Neuronal stem cell (in vitro differentiated cells): ENCODE data around the gene CASP10.

Experiments used
- DNase-seq: peaks from one replicate; pipeline ENCODE4 v3.0.0-alpha.2; 2013; ENCODE audit warnings: low spot score
- H2AFZ ChIP-seq: one replicate; pipeline ENCODE4 v1.6.1; 2013; ENCODE audit warnings: mild to moderate bottlenecking, low read length, inconsistent platforms
- H2AK5ac ChIP-seq: 2 replicates; pipeline ENCODE4 v1.6.1; 2013; ENCODE audit warnings: low read depth, mild to moderate bottlenecking, inconsistent platforms, low read length, moderate library complexity, mixed read lengths
- H2BK120ac ChIP-seq: 2 replicates; pipeline ENCODE4 v1.6.1; 2013; ENCODE audit warnings: low read depth, mild to moderate bottlenecking, inconsistent platforms, low read length, moderate library complexity, mixed read lengths
- H2BK12ac ChIP-seq: one replicate; pipeline ENCODE4 v1.6.1; 2013; ENCODE audit warnings: low read length, inconsistent platforms
- H2BK15ac ChIP-seq: 2 replicates; pipeline ENCODE4 v1.6.1; 2013; ENCODE audit warnings: mild to moderate bottlenecking, low read length, inconsistent platforms, mixed read lengths
- H2BK5ac ChIP-seq: one replicate; pipeline ENCODE4 v1.6.1; 2013; ENCODE audit warnings: inconsistent platforms, mild to moderate bottlenecking, low read length, moderate library complexity
- H3K14ac ChIP-seq: one replicate; pipeline ENCODE4 v1.6.1; 2013; ENCODE audit warnings: low read length, inconsistent platforms
- H3K18ac ChIP-seq: 2 replicates; pipeline ENCODE4 v1.6.1; 2013; ENCODE audit warnings: low read length, inconsistent platforms
- H3K23ac ChIP-seq: 2 replicates; pipeline ENCODE4 v1.6.1; 2013; ENCODE audit warnings: low read depth, mild to moderate bottlenecking, mixed read lengths, low read length, inconsistent platforms; ENCODE audit not compliant: poor library complexity
- H3K27ac ChIP-seq: replicated peaks from 3 replicates; pipeline ENCODE4 v1.5.1; 2013; ENCODE audit warnings: low read length, inconsistent platforms
- H3K27me3 ChIP-seq, 3 experiments: 2 replicates each; pipeline ENCODE4 v1.6.1; 2013; ENCODE audit warnings: low read length in 3 of 3, mild to moderate bottlenecking in 2 of 3, inconsistent platforms in 1 of 3, low read depth in 1 of 3, mixed read lengths in 1 of 3, moderate library complexity in 1 of 3; ENCODE audit not compliant: control insufficient read depth in 3 of 3, insufficient read depth in 3 of 3
- H3K36me3 ChIP-seq, 2 donors: replicated peaks in 1 of 2; 2 replicates each; pipeline ENCODE4 v1.6.1; 2013; ENCODE audit warnings: low read length in 2 of 2; ENCODE audit not compliant: control insufficient read depth in 2 of 2, insufficient read depth in 2 of 2
- H3K4ac ChIP-seq: 2 replicates; pipeline ENCODE4 v1.6.1; 2013; ENCODE audit warnings: inconsistent platforms, mild to moderate bottlenecking, low read length, moderate library complexity
- H3K4me1 ChIP-seq, 2 donors: 1 replicate in 1 of 2; 2 replicates in 1 of 2; pipeline ENCODE4 v1.6.1; 2013; ENCODE audit warnings: low read length in 2 of 2, low read depth in 1 of 2; ENCODE audit not compliant: control insufficient read depth in 2 of 2, insufficient read depth in 1 of 2
- H3K4me2 ChIP-seq: one replicate; pipeline ENCODE4 v1.6.1; 2013; ENCODE audit warnings: mild to moderate bottlenecking, low read length, inconsistent platforms; ENCODE audit not compliant: insufficient read depth, poor library complexity, severe bottlenecking
- H3K4me3 ChIP-seq, 2 donors: 2 replicates each; pipeline ENCODE4 v1.5.1; 2013; ENCODE audit warnings: low read length in 2 of 2, mild to moderate bottlenecking in 2 of 2, inconsistent platforms in 1 of 2, moderate library complexity in 1 of 2
- H3K79me1 ChIP-seq: one replicate; pipeline ENCODE4 v1.6.1; 2013; ENCODE audit warnings: low read depth, mild to moderate bottlenecking, inconsistent platforms, low read length, moderate library complexity
- H3K9ac ChIP-seq: one replicate; pipeline ENCODE4 v1.6.1; 2013; ENCODE audit warnings: mild to moderate bottlenecking, low read depth, low read length, inconsistent platforms; ENCODE audit not compliant: poor library complexity
- H3K9me3 ChIP-seq, 2 donors: replicated peaks in 1 of 2; 2 replicates each; pipeline versions ENCODE3 to v1.6.1; 2013; ENCODE audit warnings: low read length in 2 of 2, mild to moderate bottlenecking in 2 of 2, inconsistent platforms in 1 of 2, low read depth in 1 of 2, mixed read lengths in 1 of 2, moderate library complexity in 1 of 2; ENCODE audit not compliant: control insufficient read depth in 2 of 2, insufficient read depth in 1 of 2
- H4K8ac ChIP-seq: one replicate; pipeline ENCODE4 v1.6.1; 2013; ENCODE audit warnings: low read depth, mild to moderate bottlenecking, inconsistent platforms, low read length, moderate library complexity
- H4K91ac ChIP-seq: one replicate; pipeline ENCODE4 v1.6.1; 2013; ENCODE audit warnings: low read length, low read depth, mild to moderate bottlenecking, inconsistent platforms; ENCODE audit not compliant: poor library complexity
- WGBS, 2 donors: extraction: QIAGEN DNeasy Blood & Tissue Kit; methylation state at CpG; one replicate each; pipeline ENCODE4 v1.1.7; 2013; ENCODE audit warnings: missing lambda C conversion rate in 2 of 2, mixed read lengths in 1 of 2; ENCODE audit not compliant: insufficient read length in 2 of 2, insufficient replicate concordance in 1 of 2; ENCODE audit errors: extremely low coverage in 2 of 2; 5-methylcytosine and 5-hydroxymethylcytosine counted together

The CASP10 gene

DNA sequence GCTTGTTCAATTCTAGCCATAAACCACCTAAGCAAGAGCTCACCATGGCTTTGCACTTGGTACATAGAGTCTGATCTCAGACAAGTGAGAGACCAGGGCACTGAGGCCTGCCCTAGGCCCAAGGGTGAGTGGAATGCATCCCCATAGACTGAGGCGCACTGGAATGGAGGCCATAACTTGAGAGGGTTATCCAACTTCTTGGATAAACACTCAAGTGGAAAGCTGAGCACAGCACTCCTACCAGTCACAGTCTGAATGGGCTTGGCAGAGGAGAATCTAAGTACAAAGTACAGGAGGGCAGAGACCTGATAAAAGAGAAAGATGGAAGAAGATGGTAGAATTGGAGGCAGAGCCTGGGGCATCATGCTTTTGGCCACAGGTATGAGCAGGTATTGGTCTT is 30.4 kb upstream of the CASP10 start:
- Histone ChIP-seq H3K4ac (no peak overlapping the region), H2AK5ac (no peak overlapping the region), H2BK5ac (no peak overlapping the region), H2BK15ac (no peak overlapping the region), H3K4me3 (no peak overlapping the region), H3K27me3 (no peaks in the 10 kb centered on the region), H3K14ac (no peak overlapping the region), H3K27ac (no peak overlapping the region), H3K9me3 (no peaks in the 10 kb centered on the region), H4K8ac (no peak overlapping the region), H4K91ac (no peak overlapping the region), H2BK12ac (no peak overlapping the region), H2BK120ac (no peak overlapping the region), H3K18ac (no peak overlapping the region), H3K4me2 (no peak overlapping the region), H2AFZ (no peak overlapping the region), H3K4me1 (peaks cover 0 to 10% of the 10 kb centered on the region in 2 donors), H3K23ac (no peak overlapping the region), H3K79me1 (no peaks in the 10 kb centered on the region), H3K9ac (no peak overlapping the region), H3K36me3 (no peaks in the 10 kb centered on the region)
- no CpG with 5 or more reads among the region's 1 CpG for WGBS, 2 donors
- DNase-seq: no peak

DNA sequence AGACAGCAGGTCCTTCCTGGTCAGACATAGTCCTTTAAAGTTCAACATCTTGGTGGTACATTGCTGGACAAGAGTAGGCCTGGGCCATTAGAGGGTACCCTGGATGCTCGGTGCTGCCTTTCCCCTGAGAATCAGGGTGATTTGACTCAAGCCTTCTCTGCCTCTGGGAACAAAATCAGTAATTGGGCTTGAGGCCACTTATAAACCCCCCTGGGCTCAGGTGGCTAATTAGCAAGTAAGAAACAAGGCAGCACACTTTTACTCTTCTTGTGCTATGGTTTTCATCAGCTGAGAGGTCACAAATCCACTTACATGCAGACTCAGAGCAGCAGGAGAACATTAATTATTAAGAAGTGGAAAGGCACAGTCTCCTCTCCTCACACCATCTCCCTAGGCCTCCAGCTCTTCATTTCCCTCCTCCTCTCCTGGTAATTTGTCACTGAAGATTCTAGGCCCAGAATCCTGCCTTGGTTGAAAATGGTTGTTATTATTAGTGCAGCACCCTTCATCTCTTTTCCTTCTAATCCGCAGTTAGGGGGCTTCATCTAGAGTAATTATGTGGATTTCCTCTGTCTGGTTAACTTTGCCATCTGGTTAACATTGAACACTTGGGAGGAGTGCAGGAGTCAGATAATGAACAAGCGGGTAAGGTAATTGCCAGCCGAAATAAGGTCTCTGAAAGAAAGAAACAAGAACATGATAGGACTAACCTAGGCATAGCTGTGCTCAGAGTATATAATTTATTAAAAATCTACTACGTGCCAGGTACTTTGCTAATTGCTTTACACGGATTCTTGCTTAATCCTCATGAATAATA is 29.7 kb upstream of the CASP10 start:
- Histone ChIP-seq H3K36me3 (no peaks in the 10 kb centered on the region), H2BK12ac (no peak overlapping the region), H2BK5ac (no peak overlapping the region), H2AK5ac (no peak overlapping the region), H3K79me1 (no peaks in the 10 kb centered on the region), H3K9me3 (no peaks in the 10 kb centered on the region), H3K27me3 (no peaks in the 10 kb centered on the region), H3K4ac (no peak overlapping the region), H4K8ac (no peak overlapping the region), H2BK120ac (no peak overlapping the region), H2AFZ (no peak overlapping the region), H3K4me1 (peaks cover 3 to 14% of the 10 kb centered on the region in 2 donors), H3K4me3 (no peak overlapping the region), H3K14ac (no peak overlapping the region), H4K91ac (no peak overlapping the region), H2BK15ac (no peak overlapping the region), H3K9ac (no peak overlapping the region), H3K4me2 (no peak overlapping the region), H3K18ac (no peak overlapping the region), H3K23ac (no peak overlapping the region), H3K27ac (no peak overlapping the region)
- no peak for DNase-seq
- WGBS, 2 donors: no CpG with 5 or more reads among the region's 6 CpGs

DNA sequence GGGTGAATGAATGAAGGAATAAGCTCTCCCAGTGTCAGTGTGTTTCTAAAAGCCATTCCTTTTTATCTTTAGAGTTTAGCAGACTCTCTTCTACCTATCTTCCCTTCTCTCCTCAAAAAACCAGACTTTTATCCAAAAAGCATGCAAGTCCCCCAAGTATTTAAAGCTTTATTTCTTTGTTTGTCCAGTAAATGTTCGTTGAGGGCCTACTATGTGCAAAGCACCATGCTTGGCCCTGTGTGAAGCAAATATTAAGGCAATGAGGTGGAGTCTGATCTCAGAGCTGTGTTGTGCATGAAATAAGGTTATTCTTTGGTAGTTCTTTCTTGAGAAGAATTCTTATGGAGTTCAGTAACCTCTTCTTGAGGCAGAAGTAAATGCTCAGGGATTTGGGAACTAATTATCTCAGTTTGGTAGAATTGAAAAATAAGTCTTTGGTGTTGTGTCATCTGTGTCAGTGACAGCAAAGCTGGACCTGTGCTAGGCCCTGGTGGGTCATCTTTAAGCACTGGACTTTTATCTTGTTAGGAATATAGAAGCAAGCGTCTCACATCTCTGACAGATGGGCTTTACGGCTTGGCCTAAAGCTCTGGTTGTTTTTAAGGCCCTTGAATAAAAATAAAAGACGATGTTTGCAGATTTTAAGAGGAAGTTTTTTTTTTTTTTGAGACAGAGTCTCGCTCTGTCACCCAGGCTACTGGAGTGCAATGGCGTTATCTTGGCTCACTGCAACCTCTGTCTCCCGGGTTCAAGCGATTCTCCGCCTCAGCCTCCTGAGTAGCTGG is 28.1 kb upstream of the CASP10 start:
- Histone ChIP-seq H2BK5ac (no peak overlapping the region), H4K8ac (no peak overlapping the region), H3K27me3 (no peaks in the 10 kb centered on the region), H3K79me1 (no peaks in the 10 kb centered on the region), H3K23ac (no peak overlapping the region), H2AFZ (no peak overlapping the region), H2BK12ac (no peak overlapping the region), H3K4me1 (peaks cover 4 to 9% of the 10 kb centered on the region in 2 donors), H2BK120ac (no peak overlapping the region), H3K36me3 (no peaks in the 10 kb centered on the region), H3K4me2 (no peak overlapping the region), H3K9ac (no peak overlapping the region), H3K14ac (no peak overlapping the region), H3K4ac (no peak overlapping the region), H3K27ac (no peak overlapping the region), H3K4me3 (no peak overlapping the region), H3K9me3 (no peaks in the 10 kb centered on the region), H3K18ac (no peak overlapping the region), H4K91ac (no peak overlapping the region), H2BK15ac (no peak overlapping the region), H2AK5ac (no peak overlapping the region)
- no peak for DNase-seq
- no CpG with 5 or more reads among the region's 9 CpGs for WGBS, 2 donors

- Histone ChIP-seq H3K14ac (no peak overlapping the region), H2BK5ac (no peak overlapping the region), H4K91ac (no peak overlapping the region), H3K27me3 (no peaks in the 10 kb centered on the region), H3K4ac (no peak overlapping the region), H3K27ac (no peak overlapping the region), H3K9me3 (no peaks in the 10 kb centered on the region), H3K79me1 (no peaks in the 10 kb centered on the region), H3K4me3 (no peak overlapping the region), H3K9ac (no peak overlapping the region), H3K4me1 (peaks cover 4% of the 10 kb centered on the region in 2 donors), H2BK12ac (no peak overlapping the region), H3K18ac (no peak overlapping the region), H4K8ac (no peak overlapping the region), H2BK120ac (no peak overlapping the region), H3K36me3 (no peaks in the 10 kb centered on the region), H3K4me2 (no peak overlapping the region), H2AFZ (no peak overlapping the region), H2AK5ac (no peak overlapping the region), H3K23ac (no peak overlapping the region), H2BK15ac (no peak overlapping the region)
- WGBS, 2 donors: no CpG with 5 or more reads among the region's 6 CpGs
- DNase-seq: no peak
Observed at GRCh38 chr2:201156036-201156435, 26.9 kb upstream of the CASP10 start.
